Left hindlimb (tissue), 1 donor: ENCODE results near the gene KIZ.
"Not testable (repeated sequence)": the region's sequence is repeated elsewhere in the genome, so short reads cannot be mapped to it uniquely, and the experiment has no call there.

Experiments
- DNase-seq: peaks from one replicate; pipeline ENCODE4 v3.0.0-alpha.2; 2018

The KIZ gene

DNA sequence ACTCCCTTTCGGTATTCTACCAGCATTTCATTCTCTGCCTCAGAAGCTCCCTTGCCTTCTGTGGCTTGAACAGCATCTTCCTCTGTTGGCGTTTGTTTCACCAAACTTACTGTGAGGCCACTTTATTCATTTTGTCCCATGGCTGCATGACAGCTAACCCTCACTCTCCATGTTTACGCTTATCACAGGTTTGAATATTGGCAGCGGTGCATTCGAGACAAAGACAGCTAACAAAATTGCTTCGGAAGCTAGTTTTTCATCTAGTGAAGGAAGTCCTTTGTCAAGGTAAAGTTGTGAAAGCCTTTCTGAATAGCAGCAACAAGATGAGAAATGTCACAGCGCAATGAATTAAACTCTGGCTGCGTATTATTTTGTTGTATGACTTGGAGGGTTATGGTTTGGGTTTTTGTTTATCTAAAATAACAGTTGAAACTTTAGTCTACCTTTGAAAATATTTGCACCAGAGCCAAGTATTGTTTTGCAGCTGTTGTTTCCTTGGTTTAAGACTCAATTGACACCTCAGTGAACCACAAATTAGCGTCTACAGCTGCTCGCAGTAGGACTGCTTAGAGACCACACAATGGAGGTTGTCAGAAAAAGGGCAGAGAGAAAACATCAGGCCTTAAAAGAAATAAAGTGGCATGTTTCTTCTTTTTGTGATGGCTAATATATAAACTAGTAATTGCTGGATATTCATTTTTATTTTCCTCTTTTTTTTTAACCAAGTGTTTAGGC lies 106.8 kb downstream of the KIZ start:
- DNase-seq, result no peak

DNA sequence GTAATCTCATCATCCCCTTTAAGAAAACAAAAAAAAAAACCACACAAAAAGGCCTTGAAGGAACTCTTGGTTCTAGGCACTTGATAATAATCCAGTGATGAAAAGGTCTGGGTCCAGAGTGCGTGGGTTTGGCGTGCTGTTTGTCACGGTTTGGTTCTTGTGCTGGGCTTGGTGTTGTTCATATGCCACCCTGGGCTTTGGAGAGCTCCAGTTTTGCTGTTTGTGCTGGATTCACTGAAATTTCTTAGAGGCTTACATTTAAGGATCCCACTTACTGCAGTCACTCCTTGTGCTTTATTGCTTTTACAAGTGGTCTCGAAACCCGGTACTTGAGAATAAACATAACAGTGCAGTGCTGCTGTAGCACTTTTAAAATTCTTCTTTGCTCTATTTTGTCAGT lies 108.4 kb downstream of the KIZ start:
- DNase-seq, result no peak

DNA sequence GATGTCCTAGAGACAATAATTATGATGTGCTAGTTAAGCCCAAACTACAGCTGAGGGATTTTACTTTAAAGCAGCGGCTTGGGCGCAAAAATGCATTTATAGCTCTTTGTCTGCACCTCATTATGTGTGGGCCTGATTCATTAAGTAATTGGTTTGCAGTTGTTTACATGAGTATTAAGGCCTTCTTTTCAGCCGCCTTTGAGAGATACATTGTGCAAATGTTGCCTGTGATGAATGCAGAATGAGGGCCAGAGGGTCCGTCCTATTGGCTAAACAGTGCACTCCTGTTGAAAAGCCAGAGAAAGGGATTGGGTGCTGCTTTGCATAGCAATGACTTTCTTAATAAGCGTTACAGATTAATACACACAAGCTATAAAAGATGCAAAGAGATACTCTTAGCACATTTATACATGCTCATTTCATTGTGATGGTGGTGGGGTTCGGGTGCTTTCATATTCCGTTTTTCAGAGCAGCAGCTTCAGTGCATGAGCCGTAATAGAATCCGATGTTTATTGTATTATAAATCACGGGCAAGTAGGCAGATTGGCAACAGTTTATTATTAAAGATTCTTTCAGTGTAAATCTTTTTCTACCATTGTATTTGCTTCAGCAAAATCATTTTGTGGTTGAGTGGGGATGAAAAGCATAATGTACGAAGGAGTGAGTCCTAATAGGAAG lies 109.1 kb downstream of the KIZ start:
- no peak for DNase-seq

DNA sequence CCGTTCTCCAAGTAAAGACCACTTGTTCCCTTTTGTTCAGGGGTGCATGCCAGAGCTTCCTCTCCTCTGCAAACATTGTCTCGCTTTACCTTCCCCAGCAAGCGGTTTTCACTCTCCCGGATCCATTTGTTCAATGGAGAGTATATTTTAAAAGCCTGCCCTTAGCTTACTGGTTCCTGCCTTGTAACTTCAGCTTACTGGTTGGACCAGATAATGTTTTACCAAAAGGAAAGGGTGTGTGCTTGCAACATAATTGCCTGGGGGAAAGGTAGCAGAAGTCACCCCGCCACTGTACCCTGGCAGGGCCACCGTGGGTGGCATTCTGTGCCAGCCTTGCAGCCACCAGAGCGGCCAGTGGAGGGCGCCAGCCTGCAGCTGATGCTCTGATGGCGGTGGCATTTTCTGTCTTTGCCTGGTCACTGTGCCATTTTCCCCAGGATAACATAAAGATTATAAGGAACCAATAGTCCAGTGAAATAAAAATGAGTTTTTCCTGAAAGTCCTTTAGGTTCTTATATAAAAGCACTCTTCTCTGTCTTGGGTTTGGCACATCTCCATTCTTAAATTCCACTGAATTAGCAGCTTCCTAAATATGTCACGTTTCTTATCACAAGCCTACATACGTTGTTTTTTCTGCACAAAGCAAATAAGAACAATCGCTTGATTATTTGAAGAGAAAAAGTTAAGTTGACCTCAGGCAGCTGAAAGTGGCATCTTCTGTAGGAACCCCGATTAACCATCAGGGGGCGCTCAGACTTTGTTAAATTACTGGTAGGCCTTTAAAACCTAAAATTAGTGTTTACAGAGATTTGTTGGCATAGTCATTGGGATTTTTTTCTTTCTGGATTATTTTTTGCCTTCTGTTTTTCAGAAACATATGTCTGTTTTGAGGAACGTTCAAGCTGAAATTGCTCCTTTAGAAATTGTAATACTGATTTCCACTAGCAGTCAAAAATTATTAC lies 109.9 kb downstream of the KIZ start:
- DNase-seq, result peak; percentile 33

DNA sequence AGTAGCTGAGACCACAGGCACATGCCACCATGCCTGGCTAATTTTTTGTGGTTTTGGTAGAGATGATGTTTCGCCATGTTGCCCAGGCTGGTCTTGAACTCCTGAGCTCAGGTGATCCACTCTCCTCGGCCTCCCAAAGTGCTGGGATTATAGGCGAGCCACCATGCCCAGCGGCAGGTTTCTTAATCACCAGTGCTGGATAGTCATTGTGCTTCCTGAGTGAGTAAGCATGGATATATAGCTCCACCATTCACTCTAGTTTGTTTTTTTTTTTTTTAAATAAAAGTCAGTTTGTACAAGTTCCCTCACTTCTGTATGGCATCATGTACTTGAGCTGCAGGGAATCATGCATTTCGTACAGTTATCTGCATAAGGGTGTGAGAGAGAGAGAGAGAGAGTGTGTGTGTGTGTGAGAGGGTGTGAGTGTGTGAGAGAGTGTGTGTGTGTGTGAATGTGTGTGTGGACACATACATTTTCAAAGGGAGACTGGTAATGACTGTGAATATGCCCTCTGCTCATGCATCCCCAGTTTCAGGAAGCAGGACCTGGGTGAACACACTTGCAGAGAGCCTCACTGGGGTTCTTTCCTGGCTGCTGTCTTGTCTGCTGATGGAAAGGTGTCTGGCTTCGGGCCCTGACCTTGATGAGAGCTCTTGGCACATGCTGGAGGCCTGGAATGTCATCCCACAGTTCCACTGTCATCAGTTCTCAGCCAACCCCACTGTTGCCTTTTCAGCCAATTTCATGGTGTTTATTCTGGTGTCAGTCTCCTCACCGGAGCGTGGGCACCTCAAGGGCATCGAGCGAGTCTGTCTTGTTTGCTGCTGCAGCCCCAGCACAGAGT lies 112.3 kb downstream of the KIZ start:
- no peak for DNase-seq

DNA sequence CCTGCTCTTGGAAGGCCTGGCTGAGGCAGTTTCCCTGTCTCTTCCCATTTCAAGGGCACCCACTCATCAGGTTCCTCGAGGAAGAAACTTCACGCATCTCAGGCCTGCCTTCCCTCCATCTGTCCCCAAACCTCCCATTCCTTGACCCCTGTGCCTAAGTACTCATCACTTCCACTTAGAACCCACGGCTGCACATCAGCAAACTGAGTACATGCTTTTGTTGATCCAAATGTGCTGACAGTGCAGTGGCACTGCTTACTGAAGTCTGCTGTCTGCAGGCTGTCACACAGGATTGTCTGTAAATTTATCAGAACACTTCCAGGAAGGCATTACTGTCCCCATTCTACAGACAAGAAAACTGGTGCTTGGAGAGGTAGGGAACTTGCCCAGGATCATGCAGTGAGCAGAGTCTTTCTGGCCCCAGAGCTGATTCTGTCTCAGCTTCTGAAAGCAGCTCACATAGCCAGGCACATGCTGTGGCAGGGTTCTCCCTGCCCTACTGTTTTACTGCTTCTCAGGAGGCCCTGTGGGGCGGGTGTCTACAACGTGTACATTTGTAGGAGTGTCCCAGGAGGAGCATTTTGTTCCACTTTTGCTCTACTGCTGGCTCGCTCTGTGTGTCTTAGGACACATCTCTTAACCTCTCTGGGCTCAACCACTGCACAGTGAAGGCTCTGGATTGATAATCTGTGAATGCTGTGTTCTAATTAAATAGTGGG lies 113.1 kb downstream of the KIZ start:
- DNase-seq, result no peak

DNA sequence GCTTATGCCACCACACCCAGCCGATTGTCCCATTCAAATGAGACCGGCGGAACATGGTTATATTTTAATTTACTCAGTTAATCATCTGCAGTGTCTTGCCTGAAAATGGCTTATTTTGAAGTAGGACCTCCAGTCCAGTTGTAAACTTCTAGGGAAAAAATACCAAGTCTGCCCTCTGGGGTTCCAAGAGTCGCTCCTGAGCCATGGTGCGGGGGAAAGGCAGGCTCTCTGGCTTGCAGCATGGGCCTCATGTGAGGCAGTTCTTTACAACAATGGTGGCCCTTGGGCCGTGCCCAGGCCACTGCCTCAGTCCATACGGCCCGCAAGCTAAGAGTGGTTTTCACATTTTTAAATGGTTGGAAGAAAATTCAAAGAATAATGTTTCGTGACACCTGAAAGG lies 114.5 kb downstream of the KIZ start:
- DNase-seq, result no peak

DNA sequence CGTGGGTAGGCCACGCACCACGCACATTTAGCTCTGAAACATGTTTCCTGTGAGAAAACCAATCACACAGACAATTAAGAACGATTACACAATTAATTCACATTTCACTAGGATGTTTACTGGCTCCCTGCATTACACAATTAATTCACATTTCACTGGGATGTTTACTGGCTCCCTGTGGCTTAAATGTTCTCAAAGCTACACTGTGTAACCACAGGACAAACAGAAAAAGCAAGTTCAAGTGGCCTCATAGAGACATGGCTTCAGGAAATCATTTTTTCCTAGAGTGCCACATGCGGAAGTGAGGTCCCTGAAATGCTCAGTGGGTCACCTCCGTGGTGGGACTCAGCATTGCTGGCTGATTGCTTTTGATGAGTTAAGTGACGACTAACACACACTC lies 115.5 kb downstream of the KIZ start:
- DNase-seq, result no peak

DNA sequence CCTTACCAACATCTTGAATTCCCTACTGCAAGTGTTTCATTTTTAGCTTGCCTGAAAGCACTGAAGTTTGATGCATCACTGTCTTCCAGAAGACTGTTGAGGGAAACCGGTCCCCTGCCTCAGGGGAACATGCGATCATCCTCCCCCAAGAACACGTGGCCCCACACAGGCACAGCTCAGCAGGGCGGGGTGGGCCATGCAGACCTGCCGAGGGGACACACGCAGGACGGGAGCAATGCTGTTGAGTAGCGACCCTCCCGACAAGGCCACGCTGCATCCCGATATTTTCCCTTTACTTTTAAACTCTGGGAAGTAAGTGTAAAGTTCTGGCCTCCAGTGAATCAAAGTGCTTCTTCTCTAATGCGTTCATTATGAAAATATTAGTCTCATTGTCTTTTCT lies 117.9 kb downstream of the KIZ start:
- no peak for DNase-seq

DNA sequence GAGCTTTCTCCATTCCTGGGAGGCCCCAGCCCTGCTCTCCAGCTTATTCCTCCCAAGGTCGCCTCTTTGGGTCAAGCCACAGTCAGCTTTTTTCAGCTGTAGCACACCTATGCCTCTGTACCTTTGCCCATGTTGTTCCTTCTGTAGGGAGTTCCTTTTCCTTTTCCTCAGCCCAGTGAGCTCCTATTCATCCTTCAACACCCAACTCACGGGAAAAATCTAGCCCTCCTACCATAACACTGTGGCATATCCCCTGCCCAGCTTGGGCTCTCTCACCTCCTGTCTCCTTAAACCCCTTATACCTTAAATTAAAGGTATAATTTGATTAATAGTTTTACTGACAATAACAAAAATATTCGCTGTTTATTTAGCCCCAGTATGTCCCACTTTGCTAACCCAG lies 118.9 kb downstream of the KIZ start:
- no peak for DNase-seq

DNA sequence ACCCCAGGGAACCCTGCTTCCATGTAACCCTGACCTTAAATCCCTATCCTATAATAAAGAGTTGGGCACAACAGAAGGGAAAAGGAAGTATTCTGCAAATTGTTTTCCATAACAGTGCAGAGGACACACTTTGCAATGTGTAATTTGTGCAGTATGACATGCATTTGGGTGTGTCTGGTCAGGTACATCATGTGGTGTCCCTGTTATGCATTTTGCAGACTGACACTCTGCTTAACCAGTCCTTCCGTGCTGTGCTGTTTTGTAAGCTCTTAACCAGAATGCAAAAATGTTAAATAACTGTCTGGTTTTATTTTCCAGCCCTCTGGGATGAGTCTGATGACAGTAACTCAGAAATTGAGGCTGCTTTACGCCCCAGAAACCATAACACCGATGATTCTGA lies 120.3 kb downstream of the KIZ start:
- DNase-seq, result no peak

DNA sequence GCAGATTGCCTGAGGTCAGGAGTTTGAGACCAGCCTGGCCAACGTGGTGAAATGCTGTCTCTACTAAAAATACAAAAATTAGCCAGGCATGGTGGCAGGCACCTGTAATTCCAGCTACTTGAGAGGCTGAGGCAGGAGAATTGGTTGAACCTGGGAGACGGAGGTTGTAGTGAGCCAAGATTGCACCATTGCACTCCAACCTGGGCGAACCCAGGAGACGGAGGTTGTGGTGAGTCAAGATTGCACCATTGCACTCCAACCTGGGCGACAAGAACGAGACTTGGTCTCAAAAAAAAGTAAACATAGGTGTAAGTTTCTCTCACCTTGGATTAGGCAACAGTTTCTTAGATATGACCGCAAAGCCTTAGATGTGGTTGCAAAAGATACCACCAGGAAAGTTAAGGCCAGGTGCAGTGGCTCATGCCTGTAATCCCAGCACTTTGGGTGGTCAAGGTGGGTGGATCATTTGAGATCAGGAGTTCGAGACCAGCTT lies 121.8 kb downstream of the KIZ start:
- DNase-seq, result not testable (repeated sequence)

DNA sequence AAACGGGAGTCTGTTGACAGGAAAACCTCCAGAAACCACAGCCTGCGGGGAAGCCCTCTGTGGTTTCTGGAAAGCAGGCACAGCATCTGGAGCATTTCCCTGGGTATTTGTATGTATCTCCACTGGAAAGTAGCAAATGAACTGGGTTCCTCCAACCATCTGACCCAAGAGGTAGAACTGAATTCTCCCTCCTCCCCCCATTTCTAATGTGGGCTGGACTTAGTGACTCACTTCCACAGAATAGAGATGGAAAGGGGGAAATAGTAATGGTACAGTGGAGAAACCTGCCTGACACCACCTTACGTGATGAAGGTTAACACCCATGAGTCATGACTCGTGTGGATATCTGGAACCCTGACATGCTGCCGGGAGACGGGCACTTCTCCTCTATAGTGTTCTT lies 125.4 kb downstream of the KIZ start:
- no peak for DNase-seq

DNA sequence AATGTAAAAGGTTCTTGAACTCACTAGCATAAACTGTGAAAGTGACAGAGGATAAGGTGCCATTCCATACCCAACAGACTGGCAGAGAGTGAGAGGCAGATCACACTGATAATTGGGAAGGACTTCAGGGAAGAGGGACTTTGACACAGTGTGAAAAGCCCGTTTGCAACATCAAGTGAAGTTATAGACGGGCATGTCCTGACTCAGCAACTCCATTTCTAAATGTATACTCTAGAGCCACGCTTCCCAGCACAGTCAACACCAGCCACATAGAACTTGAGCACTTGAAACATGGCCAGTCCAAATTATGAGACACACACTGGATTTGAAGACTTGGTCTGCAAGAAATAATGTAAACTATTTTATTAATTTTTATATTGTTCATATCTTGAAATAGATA lies 131.3 kb downstream of the KIZ start:
- no peak for DNase-seq

DNA sequence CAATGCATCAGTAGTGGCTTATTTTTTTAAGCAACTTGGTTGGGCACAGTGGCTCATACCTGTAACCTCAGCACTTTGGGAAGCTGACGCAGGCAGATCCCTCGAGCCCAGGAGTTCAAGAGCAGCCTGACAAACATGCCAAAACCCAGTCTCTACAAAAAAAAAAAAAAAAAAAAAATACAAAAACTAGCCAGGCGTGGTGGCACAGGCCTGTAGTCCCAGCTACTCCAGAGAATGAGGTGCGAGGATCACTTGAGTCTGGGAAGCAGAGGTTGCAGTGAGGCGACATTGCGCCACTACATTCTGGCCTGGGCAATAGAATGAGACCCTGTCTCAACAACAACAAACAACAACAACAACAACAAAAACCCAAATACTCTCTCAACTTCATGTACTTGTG lies 132.5 kb downstream of the KIZ start:
- no peak for DNase-seq

DNA sequence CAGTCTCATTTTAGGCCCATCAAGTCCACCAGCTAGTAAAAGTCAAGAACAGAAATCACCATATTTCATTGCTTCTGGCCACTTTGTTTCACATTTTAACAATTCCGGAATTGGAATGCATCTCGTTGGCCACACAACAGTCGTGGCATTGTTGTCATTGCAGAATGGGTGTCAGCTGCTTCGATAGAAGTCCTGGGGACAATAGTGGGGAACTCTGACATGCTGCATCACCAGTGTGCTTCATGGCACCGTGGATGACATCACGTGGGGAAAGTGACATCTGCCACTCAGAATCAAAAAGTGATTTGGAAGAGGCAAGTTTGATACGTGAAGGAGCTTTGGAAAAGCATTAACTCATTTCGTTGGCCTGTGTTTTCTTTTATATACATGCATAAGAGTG lies 133.5 kb downstream of the KIZ start:
- DNase-seq, result no peak

DNA sequence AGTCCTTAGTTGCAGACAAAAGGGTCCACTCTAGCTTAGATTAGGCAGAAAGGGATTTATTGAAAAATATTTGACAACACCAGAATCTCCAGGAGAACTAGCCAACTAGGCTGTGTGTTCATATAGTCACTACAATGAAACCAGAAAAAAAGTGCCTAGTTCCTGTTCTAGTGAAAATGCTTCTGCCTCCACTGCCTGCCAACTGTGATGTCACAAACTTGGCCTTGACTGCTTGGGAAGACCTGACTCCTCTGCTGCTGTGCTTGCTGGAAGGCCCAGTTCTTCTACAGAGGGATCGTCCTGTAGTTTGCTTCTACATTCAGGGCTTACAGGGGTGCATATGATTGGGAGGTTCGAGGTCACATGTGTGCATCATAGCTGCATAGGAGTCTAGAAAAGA lies 136.9 kb downstream of the KIZ start:
- DNase-seq, result no peak

DNA sequence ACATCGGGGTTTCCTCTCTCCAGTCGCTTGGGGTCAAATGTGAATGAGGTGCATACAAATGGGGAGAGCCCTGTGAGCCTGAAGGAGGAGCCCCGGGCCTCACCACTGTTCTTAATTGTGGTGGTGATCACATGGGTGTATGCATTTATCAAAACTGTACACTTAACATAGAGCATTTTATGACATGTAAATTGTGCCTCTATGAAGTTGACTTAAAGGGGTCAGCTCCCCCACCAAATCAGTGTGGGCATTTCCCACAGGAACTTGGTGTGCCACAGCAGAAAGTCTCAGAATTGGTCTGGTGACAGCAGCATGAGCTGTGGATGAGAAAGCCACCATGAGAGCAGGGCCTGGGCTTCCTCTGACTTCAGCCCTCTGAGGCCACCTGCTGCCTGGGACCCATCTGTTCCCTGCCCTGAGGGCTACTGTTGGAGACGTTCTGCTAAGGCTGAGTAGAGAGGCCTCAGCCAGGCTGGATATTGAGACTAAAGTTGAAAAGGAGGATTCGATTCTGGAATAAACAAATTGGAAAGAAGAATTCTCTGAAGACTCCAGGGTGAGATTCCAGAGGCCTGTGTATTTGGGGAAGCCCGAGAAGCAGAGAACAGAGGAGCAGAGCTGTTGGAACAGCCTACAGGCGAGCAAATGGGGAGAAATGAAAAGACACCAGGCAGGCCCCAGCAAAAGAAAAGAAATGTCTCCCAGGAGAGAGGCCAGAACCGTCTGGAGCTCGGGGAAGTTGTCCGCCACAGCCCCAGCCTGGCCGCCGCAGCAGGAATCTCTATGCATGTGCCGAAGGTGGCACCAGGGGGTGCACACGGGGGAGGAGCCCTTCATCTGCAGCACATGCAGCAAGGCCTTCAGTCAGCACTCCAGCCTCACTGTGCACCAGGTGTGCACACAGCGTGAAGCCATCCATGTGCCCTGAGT lies 139.6 kb downstream of the KIZ start:
- DNase-seq, result no peak

DNA sequence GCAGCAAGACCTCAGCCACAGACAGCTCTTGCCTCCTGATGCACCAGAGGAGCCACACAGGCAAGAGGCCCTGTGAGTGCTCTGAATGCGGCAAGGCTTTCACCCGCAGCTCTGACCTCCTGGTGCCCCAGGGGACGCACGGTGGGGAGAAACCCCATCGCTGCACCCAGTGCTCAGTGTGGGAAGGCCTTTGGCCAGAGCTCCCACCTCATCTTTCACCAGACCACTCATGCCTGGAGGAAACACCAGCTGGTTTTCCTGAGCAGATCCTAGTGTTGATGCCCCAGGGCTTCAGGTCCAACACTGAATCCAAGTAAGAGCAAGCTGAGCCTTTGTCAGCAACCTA lies 140.3 kb downstream of the KIZ start:
- DNase-seq, result no peak

DNA sequence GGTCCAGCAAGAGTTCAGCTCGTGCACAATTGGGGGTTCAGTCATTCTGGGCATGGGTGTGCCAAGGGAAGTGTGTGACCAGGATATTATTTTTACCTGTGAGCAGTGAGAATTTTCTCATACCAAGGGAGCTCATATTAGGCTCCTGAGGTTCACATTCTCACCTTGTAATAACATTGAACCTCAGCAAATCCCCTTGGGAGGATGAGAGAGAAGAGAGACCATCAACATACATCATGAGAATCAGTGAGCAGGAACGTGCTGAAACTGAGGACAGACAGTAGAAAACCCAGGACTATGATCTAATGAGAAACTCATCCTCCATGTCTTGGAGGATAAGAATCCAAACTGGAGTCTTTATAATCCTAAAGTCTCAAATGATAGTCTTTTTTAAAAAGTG lies 143.9 kb downstream of the KIZ start:
- no peak for DNase-seq

DNA sequence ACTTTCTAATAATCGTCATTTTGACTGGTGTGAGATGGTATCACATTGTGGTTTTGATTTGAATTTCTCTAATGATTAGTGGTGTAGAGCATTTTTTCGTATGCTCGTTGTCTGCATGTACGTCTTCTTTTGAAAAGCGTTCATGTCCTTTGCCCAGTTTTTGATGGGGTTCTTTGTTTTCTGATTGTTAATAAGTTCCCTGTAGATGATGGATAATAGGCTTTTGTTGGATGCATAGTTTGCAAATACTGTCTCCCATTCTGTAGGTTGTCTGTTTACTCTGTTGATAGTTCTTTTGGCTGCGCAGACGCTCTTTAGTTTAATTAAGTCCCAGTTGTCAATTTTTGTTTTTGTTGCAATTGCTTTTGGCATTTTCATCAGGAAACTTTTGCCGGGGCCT lies 144.9 kb downstream of the KIZ start:
- DNase-seq, result no peak
